T-helper 2 cell treated with Interferon-gamma antibody and Interleukin-4, amounts not matched to agents 100 ng/mL and 5 ng/mL, for 36 hours (primary cell): ENCODE measurements around the gene SLC2A10. TPM values are rescaled to one million over a fixed set of nuclear protein-coding genes. Genes with fewer than 3 reads are reported as not detected.

Source experiments
- intact Hi-C: fragments of 100-400 bp; cut with micrococcal nuclease; formaldehyde crosslinking; loops from one replicate; pipeline ENCODE4 v1.15.1; 2023
- total RNA-seq: library from RNA; stranded (reverse); gene quantifications from 2 replicates; pipeline ENCODE4 v1.2.3, GENCODE V29; 2022

Gene SLC2A10
- total RNA-seq, 1 donor from 2014 or later, result not detected

- intact Hi-C loops, result loop anchor here (10.0 kb wide), 2 partner anchors 57 to 377 kb away; partner anchors contain the start of gene CDH22
Measured at GRCh38 chr20:46682063-46682821, 27.2 kb upstream of the SLC2A10 start.

GRCh38 chr20:46683011-46683667 lies 26.3 kb upstream of the SLC2A10 start:
- intact Hi-C loops, result loop anchor here (10.0 kb wide), 2 partner anchors 58 to 378 kb away; partner anchors contain the start of gene CDH22

- intact Hi-C loops, result loop anchor here (10.0 kb wide), 2 partner anchors 59 to 379 kb away; partner anchors contain the start of gene CDH22
Measured at GRCh38 chr20:46683668-46683938, 25.8 kb upstream of the SLC2A10 start.

- intact Hi-C loops, result loop anchor here (10.0 kb wide), 2 partner anchors 59 to 379 kb away; partner anchors contain the start of gene CDH22
Measured at GRCh38 chr20:46683939-46684750, 25.3 kb upstream of the SLC2A10 start.

- intact Hi-C loops, result loop anchor here (1.0 to 10.0 kb wide), 6 partner anchors 64 to 384 kb away; partner anchors contain the start of genes CDH22 and ELMO2
Measured at GRCh38 chr20:46688151-46689081, 21.0 kb upstream of the SLC2A10 start.

- intact Hi-C loops, result loop anchor here (1.0 to 10.0 kb wide), 6 partner anchors 64 to 384 kb away; partner anchors contain the start of genes CDH22 and ELMO2
Measured at GRCh38 chr20:46689082-46689753, 20.2 kb upstream of the SLC2A10 start, which contains the start of gene TP53RK. Gene TP53RK, minus strand, starts transcription at chr20:46689444. Its CDS starts 30 bp downstream, at chr20:46689414.

GRCh38 chr20:46689754-46690085 lies 19.7 kb upstream of the SLC2A10 start:
- intact Hi-C loops, result loop anchor here (1.0 to 10.0 kb wide), 6 partner anchors 65 to 385 kb away; partner anchors contain the start of genes CDH22 and ELMO2

GRCh38 chr20:46690219-46691106 lies 19.0 kb upstream of the SLC2A10 start:
- intact Hi-C loops, result no loop called here

- intact Hi-C loops, result no loop called here
Measured at GRCh38 chr20:46691196-46691595, 18.3 kb upstream of the SLC2A10 start.

- intact Hi-C loops, result no loop called here
Measured at GRCh38 chr20:46694484-46694883, 15.0 kb upstream of the SLC2A10 start.

- intact Hi-C loops, result no loop called here
Measured at GRCh38 chr20:46695892-46696291, 13.6 kb upstream of the SLC2A10 start.

GRCh38 chr20:46696791-46697279 lies 12.6 kb upstream of the SLC2A10 start:
- intact Hi-C loops, result no loop called here

GRCh38 chr20:46698788-46699187 lies 10.7 kb upstream of the SLC2A10 start:
- intact Hi-C loops, result no loop called here

GRCh38 chr20:46699651-46700359 lies 9.6 kb upstream of the SLC2A10 start:
- intact Hi-C loops, result no loop called here

- intact Hi-C loops, result no loop called here
Measured at GRCh38 chr20:46700481-46700880, 9.0 kb upstream of the SLC2A10 start.

- intact Hi-C loops, result no loop called here
Measured at GRCh38 chr20:46701057-46701456, 8.4 kb upstream of the SLC2A10 start.

GRCh38 chr20:46701556-46701955 lies 7.9 kb upstream of the SLC2A10 start:
- intact Hi-C loops, result no loop called here

GRCh38 chr20:46701986-46702385 lies 7.5 kb upstream of the SLC2A10 start:
- intact Hi-C loops, result no loop called here
